ENCODE data around the gene OR5K3. TPM values are rescaled to one million over a fixed set of nuclear protein-coding genes. Genes with fewer than 3 reads are reported as not detected.

Gene OR5K3
- total RNA-seq, 2 donors from 2014 or later, result not detected

GRCh38 chr3:98433764-98434163 lies 43.3 kb downstream of the OR5K3 start:
- H3K4me1 Mint-ChIP-seq, result peaks cover 5% of the 10 kb centered on the region

DNA sequence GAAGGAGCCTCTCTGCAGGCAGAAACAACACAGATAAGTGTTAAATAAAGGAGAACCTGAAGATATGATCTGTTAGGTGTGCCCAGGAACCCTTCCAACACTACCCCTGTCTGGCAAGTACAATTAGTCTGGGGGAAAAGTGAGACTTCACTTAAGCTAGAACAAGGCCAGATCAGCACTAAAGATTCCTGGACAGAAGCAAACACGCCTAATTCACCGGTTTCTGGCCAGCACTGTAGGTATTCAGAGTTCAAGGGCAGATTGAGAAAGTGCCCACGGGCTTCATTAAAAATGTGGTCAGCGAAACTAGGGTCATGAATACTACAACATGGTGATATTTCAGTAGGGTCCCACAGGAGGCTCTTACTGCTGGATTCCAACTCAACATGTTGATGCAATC lies 43.9 kb downstream of the OR5K3 start:
- no peaks in the 10 kb centered on the region for H3K4me1 ChIP-seq (ENCODE audit: control insufficient read depth, insufficient read depth, low read length)
- H3K4me3 ChIP-seq (ENCODE audit: low read length), result no peak overlapping the region
- no peaks in the 10 kb centered on the region for H3K36me3 ChIP-seq (ENCODE audit: control insufficient read depth, insufficient read depth, low read length)
- Mint-ChIP-seq H3K9me3 (peaks cover 9% of the 10 kb centered on the region), H3K27ac (no peak overlapping the region), H3K4me1 (peaks cover 5% of the 10 kb centered on the region), H3K36me3 (ENCODE audit: low read depth) (no peaks in the 10 kb centered on the region), H3K4me3 (no peak overlapping the region), H3K27me3 (ENCODE audit: insufficient read depth) (no peaks in the 10 kb centered on the region)
- H3K9me3 ChIP-seq (ENCODE audit: control insufficient read depth, low read length), result peaks cover 13% of the 10 kb centered on the region
- H3K9ac ChIP-seq (ENCODE audit: extremely low read depth, low read length, poor library complexity, severe bottlenecking), result no peak overlapping the region
- H3K27me3 ChIP-seq (ENCODE audit: control insufficient read depth, insufficient read depth, low read length, poor library complexity, severe bottlenecking), result no peaks in the 10 kb centered on the region
- TF ChIP-seq, protein P1, sequence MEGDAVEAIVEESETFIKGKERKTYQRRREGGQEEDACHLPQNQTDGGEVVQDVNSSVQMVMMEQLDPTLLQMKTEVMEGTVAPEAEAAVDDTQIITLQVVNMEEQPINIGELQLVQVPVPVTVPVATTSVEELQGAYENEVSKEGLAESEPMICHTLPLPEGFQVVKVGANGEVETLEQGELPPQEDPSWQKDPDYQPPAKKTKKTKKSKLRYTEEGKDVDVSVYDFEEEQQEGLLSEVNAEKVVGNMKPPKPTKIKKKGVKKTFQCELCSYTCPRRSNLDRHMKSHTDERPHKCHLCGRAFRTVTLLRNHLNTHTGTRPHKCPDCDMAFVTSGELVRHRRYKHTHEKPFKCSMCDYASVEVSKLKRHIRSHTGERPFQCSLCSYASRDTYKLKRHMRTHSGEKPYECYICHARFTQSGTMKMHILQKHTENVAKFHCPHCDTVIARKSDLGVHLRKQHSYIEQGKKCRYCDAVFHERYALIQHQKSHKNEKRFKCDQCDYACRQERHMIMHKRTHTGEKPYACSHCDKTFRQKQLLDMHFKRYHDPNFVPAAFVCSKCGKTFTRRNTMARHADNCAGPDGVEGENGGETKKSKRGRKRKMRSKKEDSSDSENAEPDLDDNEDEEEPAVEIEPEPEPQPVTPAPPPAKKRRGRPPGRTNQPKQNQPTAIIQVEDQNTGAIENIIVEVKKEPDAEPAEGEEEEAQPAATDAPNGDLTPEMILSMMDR (conservative IDR thresholded peaks at IDR 0.05), result no peak
- no peak overlapping the region for H3K27ac ChIP-seq (ENCODE audit: low read depth, low read length)
- DNase-seq, result no peak
- 85 to 93% methylated on average over 3 to 4 of the region's 4 CpGs for WGBS, 2 experiments (ENCODE audit: insufficient coverage in 1 of 2, insufficient read length in 1 of 2)

More at GRCh38 chr3:98433764-98434163, 43.3 kb downstream of the OR5K3 start:
- H3K4me3 Mint-ChIP-seq, result no peak overlapping the region
- H3K27ac Mint-ChIP-seq, result no peak overlapping the region
- no peak overlapping the region for H3K4me3 ChIP-seq (ENCODE audit: low read length)
- DNase-seq, result no peak
- no peaks in the 10 kb centered on the region for H3K4me1 ChIP-seq (ENCODE audit: control insufficient read depth, insufficient read depth, low read length)
- no peak overlapping the region for H3K9ac ChIP-seq (ENCODE audit: extremely low read depth, low read length, poor library complexity, severe bottlenecking)
- no peaks in the 10 kb centered on the region for H3K27me3 ChIP-seq (ENCODE audit: control insufficient read depth, insufficient read depth, low read length, poor library complexity, severe bottlenecking)
- H3K36me3 ChIP-seq (ENCODE audit: control insufficient read depth, insufficient read depth, low read length), result no peaks in the 10 kb centered on the region
- WGBS, 2 experiments (ENCODE audit: insufficient coverage in 1 of 2, insufficient read length in 1 of 2), result 48 to 100% methylated on average over 1 to 2 of the region's 2 CpGs
- H3K27me3 Mint-ChIP-seq (ENCODE audit: insufficient read depth), result no peaks in the 10 kb centered on the region
- TF ChIP-seq, protein P1 (conservative IDR thresholded peaks at IDR 0.05), result no peak
- H3K27ac ChIP-seq (ENCODE audit: low read depth, low read length), result no peak overlapping the region
- peaks cover 14% of the 10 kb centered on the region for H3K9me3 Mint-ChIP-seq
- no peaks in the 10 kb centered on the region for H3K36me3 Mint-ChIP-seq (ENCODE audit: low read depth)
- H3K9me3 ChIP-seq (ENCODE audit: control insufficient read depth, low read length), result peaks cover 13% of the 10 kb centered on the region

DNA sequence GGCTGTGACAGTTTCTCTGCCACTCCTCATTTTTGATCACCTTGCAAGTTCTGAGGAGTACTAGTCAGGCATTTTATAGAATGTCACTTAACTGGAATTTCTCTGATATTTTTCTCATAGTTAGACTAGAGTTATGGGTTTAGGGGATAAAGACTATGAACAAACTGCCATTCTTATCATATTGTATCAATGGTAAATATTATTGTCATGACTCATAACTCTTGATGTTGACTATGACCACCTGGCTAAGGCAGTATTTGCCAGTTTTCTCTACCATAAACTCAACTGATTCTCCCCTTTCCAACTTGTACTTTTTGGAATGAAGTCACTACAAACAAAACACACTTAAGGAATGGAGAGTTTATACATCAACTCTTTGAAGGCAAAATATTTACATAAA lies 49.8 kb downstream of the OR5K3 start:
- H3K4me1 ChIP-seq (ENCODE audit: control insufficient read depth, insufficient read depth, low read length), result no peaks in the 10 kb centered on the region
- Mint-ChIP-seq H3K4me1 (no peaks in the 10 kb centered on the region), H3K4me3 (no peak overlapping the region), H3K9me3 (no peaks in the 10 kb centered on the region), H3K36me3 (ENCODE audit: low read depth) (no peaks in the 10 kb centered on the region), H3K27me3 (ENCODE audit: insufficient read depth) (no peaks in the 10 kb centered on the region), H3K27ac (no peak overlapping the region)
- TF ChIP-seq, protein P1 (conservative IDR thresholded peaks at IDR 0.05), result no peak
- H3K27me3 ChIP-seq (ENCODE audit: control insufficient read depth, insufficient read depth, low read length, poor library complexity, severe bottlenecking), result no peaks in the 10 kb centered on the region
- no peaks in the 10 kb centered on the region for H3K9me3 ChIP-seq (ENCODE audit: control insufficient read depth, low read length)
- DNase-seq, result no peak
- no peak overlapping the region for H3K9ac ChIP-seq (ENCODE audit: extremely low read depth, low read length, poor library complexity, severe bottlenecking)
- no peak overlapping the region for H3K27ac ChIP-seq (ENCODE audit: low read depth, low read length)
- H3K36me3 ChIP-seq (ENCODE audit: control insufficient read depth, insufficient read depth, low read length), result no peaks in the 10 kb centered on the region
- H3K4me3 ChIP-seq (ENCODE audit: low read length), result no peak overlapping the region

Other genes with a start within 250 kb of the OR5K3 start
- not detected for gene OR5H14, start 243.2 kb upstream of the OR5K3 start, total RNA-seq
- gene OR5H15, start 224.0 kb upstream of the OR5K3 start, total RNA-seq, result not detected
- gene OR5H6, start 126.4 kb upstream of the OR5K3 start, total RNA-seq, result not detected
- not detected for gene OR5H2, start 108.2 kb upstream of the OR5K3 start, total RNA-seq
- gene OR5K4, start 36.8 kb upstream of the OR5K3 start, total RNA-seq, result not detected
- gene OR5K1, start 72.5 kb downstream of the OR5K3 start, total RNA-seq, result not detected
- gene OR5K2, start 107.0 kb downstream of the OR5K3 start, total RNA-seq, result not detected
- 100 to 1,000 TPM in 1 of 2 donors, 10 to 100 TPM in 1; 97.7 to 106 TPM for gene CLDND1, start 132.2 kb downstream of the OR5K3 start, total RNA-seq
- not detected for gene GPR15, start 141.3 kb downstream of the OR5K3 start, total RNA-seq
- gene CPOX, start 202.9 kb downstream of the OR5K3 start, total RNA-seq, result 10 to 100 TPM; 18.0 to 20.3 TPM